OCI-LY1 (cell line): ENCODE measurements around the gene RPRD2.

Source experiments
- H2AFZ ChIP-seq: fragments of 200-600 bp; sonication (generic), shearing (Covaris generic); 2 replicates; pipeline ENCODE4 v1.6.0; 2014; ENCODE audit warnings: antibody characterized with exemption, mild to moderate bottlenecking, low read length
- H3F3A ChIP-seq: fragments of 200-600 bp; sonication (generic), shearing (Covaris generic); 2 replicates; pipeline ENCODE4 v1.6.0; 2014; ENCODE audit warnings: mild to moderate bottlenecking, antibody characterized with exemption, low read length, moderate library complexity; ENCODE audit not compliant: insufficient read depth
- H3K27ac ChIP-seq: fragments of 200-600 bp; sonication (generic); 2 replicates; pipeline ENCODE4 v1.5.1; 2014; ENCODE audit warnings: low read length, mixed run types, mild to moderate bottlenecking, low read depth; ENCODE audit not compliant: poor library complexity, severe bottlenecking
- H3K27me3 ChIP-seq: fragments of 200-600 bp; sonication (generic); 2 replicates; pipeline ENCODE4 v1.6.0; 2014; ENCODE audit warnings: antibody characterized with exemption, mild to moderate bottlenecking, low read length, moderate library complexity; ENCODE audit not compliant: insufficient read depth
- H3K36me3 ChIP-seq: fragments of 200-600 bp; sonication (generic); 2 replicates; pipeline ENCODE4 v1.6.1; 2014; ENCODE audit warnings: mild to moderate bottlenecking, antibody characterized with exemption, low read length, moderate library complexity, mixed read lengths; ENCODE audit not compliant: insufficient read depth
- H3K4me1 ChIP-seq: fragments of 200-600 bp; sonication (generic); 2 replicates; pipeline ENCODE4 v1.5.1; 2014; ENCODE audit warnings: mild to moderate bottlenecking, low read length, moderate library complexity; ENCODE audit not compliant: insufficient read depth, severe bottlenecking
- H3K4me2 ChIP-seq: fragments of 200-600 bp; sonication (generic), shearing (Covaris generic); 2 replicates; pipeline ENCODE4 v1.6.1; 2014; ENCODE audit warnings: low read length
- H3K4me3 ChIP-seq: fragments of 200-600 bp; sonication (generic); 2 replicates; pipeline ENCODE4 v1.5.1; 2014; ENCODE audit warnings: low read length, low read depth, mild to moderate bottlenecking, mixed read lengths; ENCODE audit not compliant: poor library complexity, severe bottlenecking
- H3K79me2 ChIP-seq: fragments of 200-600 bp; shearing (Covaris generic); 2 replicates; pipeline ENCODE4 v1.6.1; 2016; ENCODE audit warnings: mixed run types, low read length, mixed read lengths; ENCODE audit not compliant: insufficient read depth
- H3K9ac ChIP-seq: fragments of 200-600 bp; sonication (generic), shearing (Covaris generic); 2 replicates; pipeline ENCODE4 v1.6.1; 2014; ENCODE audit warnings: mild to moderate bottlenecking, low read length, mixed read lengths
- H3K9me2 ChIP-seq: fragments of 200-600 bp; sonication (generic), shearing (Covaris generic); 2 replicates; pipeline ENCODE4 v1.6.1; 2014; ENCODE audit warnings: low read depth, mild to moderate bottlenecking, low read length, mixed read lengths
- H3K9me3 ChIP-seq: fragments of 200-600 bp; shearing (Covaris generic); 2 replicates; pipeline ENCODE4 v1.6.1; 2014; ENCODE audit warnings: low read length, mixed read lengths
- H4K20me1 ChIP-seq: fragments of 200-600 bp; sonication (generic), shearing (Covaris generic); 2 replicates; pipeline ENCODE4 v1.6.0; 2016; ENCODE audit warnings: mild to moderate bottlenecking, low read length; ENCODE audit not compliant: insufficient read depth
- EZH2 ChIP-seq: fragments of 200-600 bp; sonication (generic), shearing (Covaris generic); IDR thresholded peaks from 2 replicates; pipeline ENCODE4 v1.8.0; 2017; ENCODE audit warnings: borderline replicate concordance, mixed run types, mild to moderate bottlenecking, antibody characterized with exemption, low read length, moderate library complexity, mixed read lengths
- TF ChIP-seq, protein P1 (sequence below): fragments of 200-600 bp; sonication (generic), shearing (Covaris generic); IDR thresholded peaks from 2 replicates; pipeline ENCODE4 v1.5.1; 2017; ENCODE audit warnings: mild to moderate bottlenecking, antibody characterized with exemption, low read length, moderate library complexity, mixed read lengths

RPRD2 gene

DNA sequence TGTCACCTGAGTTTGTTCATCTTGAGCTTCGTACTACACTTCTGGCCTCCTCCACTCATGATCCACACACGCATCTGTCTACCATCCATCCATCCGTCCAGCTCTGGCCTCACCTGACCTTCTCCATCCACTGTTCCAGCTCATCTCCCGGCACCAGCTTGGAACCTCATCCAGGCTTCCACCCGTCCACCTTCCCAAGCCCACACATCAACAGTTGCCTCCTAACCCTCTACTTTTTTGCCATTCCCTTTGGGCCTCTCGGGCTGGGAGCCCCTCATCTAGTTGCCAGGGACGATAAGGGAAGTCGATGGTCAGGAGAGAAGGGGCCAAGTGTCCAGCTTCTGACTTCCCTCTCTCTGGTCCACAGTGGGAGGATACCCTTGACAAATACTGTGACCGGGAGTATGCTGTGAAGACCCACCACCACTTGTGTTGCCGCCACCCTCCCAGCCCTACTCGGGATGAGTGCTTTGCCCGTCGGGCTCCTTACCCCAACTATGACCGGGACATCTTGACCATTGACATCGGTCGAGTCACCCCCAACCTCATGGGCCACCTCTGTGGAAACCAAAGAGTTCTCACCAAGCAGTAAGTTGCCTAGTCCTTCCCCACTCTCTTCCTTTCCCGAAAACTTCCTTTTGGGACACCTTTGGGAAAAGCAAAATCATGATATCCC, 148.2 kb downstream of the RPRD2 start:
- Histone ChIP-seq H3K9ac (no peak overlapping the region), H3K4me1 (peaks cover 18% of the 10 kb centered on the region), H3K79me2 (no peaks in the 10 kb centered on the region), H3K36me3 (peaks cover 5% of the 10 kb centered on the region), H3K9me2 (no peaks in the 10 kb centered on the region), H3K4me2 (no peak overlapping the region), H3K4me3 (no peak overlapping the region), H4K20me1 (no peaks in the 10 kb centered on the region), H3K27me3 (no peaks in the 10 kb centered on the region), H3F3A (no peaks in the 10 kb centered on the region), H2AFZ (no peak overlapping the region), H3K9me3 (no peaks in the 10 kb centered on the region), H3K27ac (no peak overlapping the region)
- TF ChIP-seq, protein P1, sequence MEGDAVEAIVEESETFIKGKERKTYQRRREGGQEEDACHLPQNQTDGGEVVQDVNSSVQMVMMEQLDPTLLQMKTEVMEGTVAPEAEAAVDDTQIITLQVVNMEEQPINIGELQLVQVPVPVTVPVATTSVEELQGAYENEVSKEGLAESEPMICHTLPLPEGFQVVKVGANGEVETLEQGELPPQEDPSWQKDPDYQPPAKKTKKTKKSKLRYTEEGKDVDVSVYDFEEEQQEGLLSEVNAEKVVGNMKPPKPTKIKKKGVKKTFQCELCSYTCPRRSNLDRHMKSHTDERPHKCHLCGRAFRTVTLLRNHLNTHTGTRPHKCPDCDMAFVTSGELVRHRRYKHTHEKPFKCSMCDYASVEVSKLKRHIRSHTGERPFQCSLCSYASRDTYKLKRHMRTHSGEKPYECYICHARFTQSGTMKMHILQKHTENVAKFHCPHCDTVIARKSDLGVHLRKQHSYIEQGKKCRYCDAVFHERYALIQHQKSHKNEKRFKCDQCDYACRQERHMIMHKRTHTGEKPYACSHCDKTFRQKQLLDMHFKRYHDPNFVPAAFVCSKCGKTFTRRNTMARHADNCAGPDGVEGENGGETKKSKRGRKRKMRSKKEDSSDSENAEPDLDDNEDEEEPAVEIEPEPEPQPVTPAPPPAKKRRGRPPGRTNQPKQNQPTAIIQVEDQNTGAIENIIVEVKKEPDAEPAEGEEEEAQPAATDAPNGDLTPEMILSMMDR: no peak
- no peak for TF ChIP-seq EZH2

DNA sequence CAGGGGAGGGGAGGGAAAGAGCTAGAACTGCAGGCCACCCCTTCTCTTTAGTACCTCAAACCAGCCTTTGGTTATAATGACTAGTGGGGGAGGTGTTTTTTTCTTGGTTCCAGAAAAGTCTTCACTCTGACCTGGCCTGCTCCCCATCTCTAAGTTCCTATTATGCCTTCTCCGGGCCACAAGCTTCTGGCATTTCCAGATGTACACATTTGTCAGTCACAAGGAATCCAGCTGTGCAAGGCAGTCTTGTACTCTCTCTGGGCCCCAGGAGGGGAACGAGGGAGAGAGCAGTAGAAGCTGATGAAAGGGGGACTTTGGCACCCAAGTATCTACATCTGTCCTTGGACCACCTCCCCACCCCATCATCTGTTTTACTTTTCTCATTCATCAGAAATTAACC, 148.9 kb downstream of the RPRD2 start:
- TF ChIP-seq EZH2: no peak
- TF ChIP-seq, protein P1: no peak
- no peaks in the 10 kb centered on the region for H3K9me3 ChIP-seq
- no peaks in the 10 kb centered on the region for H3F3A ChIP-seq
- no peaks in the 10 kb centered on the region for H3K9me2 ChIP-seq
- no peak overlapping the region for H3K4me3 ChIP-seq
- H3K27ac ChIP-seq: no peak overlapping the region
- H3K27me3 ChIP-seq: no peaks in the 10 kb centered on the region
- peaks cover 5% of the 10 kb centered on the region; the same call in 1 of the 2 replicates for H3K36me3 ChIP-seq
- no peak overlapping the region for H3K4me2 ChIP-seq
- H3K4me1 ChIP-seq: peaks cover 18% of the 10 kb centered on the region
- no peak overlapping the region for H3K9ac ChIP-seq
- H2AFZ ChIP-seq: no peak overlapping the region
- no peaks in the 10 kb centered on the region for H4K20me1 ChIP-seq
- no peaks in the 10 kb centered on the region for H3K79me2 ChIP-seq

DNA sequence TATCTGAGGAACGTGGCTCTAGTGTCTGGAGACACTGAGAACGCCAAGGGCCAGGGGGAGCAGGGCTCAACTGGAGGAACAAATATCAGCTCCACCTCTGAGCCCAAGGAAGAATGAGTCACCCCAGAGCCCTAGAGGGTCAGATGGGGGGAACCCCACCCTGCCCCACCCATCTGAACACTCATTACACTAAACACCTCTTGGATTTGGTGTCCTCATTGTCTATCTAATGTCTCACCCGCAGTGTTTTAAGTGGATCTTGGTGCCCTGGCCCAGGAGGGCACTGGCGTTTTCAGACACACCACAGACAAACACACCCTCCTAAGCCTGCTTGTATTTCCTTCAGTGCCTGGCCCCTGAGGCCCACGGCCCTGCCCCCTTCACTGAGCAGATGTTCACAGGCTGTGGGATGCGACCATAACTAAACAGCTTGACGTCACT, 149.4 kb downstream of the RPRD2 start:
- Histone ChIP-seq H3K4me1 (peaks cover 18% of the 10 kb centered on the region), H3K36me3 (no peaks in the 10 kb centered on the region; the same call in 1 of the 2 replicates), H3K4me3 (no peak overlapping the region), H2AFZ (no peak overlapping the region), H4K20me1 (no peaks in the 10 kb centered on the region), H3K4me2 (no peak overlapping the region), H3K79me2 (no peaks in the 10 kb centered on the region), H3K9ac (no peak overlapping the region), H3K27me3 (no peaks in the 10 kb centered on the region), H3K9me2 (no peaks in the 10 kb centered on the region), H3F3A (no peaks in the 10 kb centered on the region), H3K9me3 (no peaks in the 10 kb centered on the region), H3K27ac (no peak overlapping the region)
- TF ChIP-seq EZH2: no peak
- TF ChIP-seq, protein P1: no peak
